Posterior cingulate gyrus (tissue), 11 donors: ENCODE measurements around the gene ZC2HC1B.

Experiments
- DNase-seq, 10 donors: peaks; one replicate each; pipeline versions ENCODE4 v3.0.0 to v3.0.0-alpha.2; 2020 to 2021; ENCODE audit warnings: mixed read lengths in 3 of 10
- intact Hi-C: fragments of 100-400 bp; cut with DNase I; formaldehyde crosslinking; loops from one replicate; pipeline ENCODE4 v1.15.1; 2023

Gene ZC2HC1B

DNA sequence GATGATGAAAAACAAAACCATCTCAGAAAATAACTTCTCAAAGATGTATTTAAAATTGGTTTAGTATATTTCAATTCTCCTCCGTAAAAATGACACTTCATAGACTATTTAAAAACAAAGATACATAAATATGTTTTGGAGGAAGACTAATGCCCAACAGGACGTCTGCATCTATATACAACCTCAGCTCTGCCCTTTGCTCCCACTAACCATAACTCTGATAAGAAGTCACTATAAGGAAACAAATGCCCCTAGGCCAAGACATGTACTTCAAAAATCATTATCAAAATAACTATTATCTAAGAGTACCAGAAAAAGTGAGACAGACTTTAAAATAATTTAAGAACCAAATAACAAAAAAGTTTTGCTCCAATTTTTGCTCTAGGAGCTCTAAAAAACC is 120.4 kb downstream of the ZC2HC1B start:
- intact Hi-C loops = no loop called here
- DNase-seq = no peak

DNA sequence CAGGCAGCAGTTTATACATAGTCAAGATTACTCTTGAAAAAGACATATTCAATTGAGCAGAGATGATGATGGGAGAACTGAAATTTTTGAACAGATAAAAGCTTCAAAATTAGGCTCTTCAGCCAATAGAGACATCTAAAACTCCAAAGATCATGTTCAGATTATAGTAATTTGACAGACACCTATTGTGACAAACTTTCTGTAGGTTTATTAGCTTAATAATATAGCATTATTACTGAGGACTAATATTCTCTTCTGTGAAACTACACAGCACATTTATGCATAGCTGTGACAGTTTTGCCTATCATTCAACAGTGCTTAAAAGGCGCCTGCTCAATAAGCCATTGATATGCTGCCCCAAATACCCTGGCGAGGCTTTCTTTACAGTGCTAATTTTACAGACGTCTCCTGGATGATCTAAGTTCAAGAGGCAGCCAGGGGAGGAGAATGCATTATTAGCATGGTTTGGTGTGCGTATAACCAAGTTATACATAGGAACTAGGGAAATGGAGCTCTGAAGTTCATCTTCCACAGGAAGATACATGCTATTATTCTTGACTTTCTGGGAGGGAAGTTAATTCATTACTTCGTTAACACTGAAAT is 122.3 kb downstream of the ZC2HC1B start:
- no peak for DNase-seq
- intact Hi-C loops = no loop called here
